Measurements from ENCODE around the gene C22orf23.

Gene C22orf23

DNA sequence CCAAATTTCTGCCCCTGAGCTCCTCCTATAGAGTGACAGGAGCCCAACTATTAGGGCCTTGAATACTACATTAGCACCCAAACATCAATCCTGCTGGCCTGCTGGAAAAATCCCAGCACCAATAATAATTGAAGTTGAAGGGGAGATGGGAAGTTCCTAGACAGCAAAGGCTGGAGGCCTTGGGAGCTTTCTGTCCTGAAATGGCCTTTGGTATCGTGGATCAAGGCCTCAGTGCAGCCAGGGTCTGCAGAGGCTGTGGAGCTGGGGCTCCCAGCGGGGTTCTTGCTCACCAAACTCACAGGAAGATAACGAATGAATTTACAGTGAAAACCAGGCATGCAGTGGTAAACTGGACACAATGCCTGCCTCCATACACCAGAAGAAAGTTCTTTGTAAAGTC, 56.5 kb downstream of the C22orf23 start:
- no peak for DNase-seq

DNA sequence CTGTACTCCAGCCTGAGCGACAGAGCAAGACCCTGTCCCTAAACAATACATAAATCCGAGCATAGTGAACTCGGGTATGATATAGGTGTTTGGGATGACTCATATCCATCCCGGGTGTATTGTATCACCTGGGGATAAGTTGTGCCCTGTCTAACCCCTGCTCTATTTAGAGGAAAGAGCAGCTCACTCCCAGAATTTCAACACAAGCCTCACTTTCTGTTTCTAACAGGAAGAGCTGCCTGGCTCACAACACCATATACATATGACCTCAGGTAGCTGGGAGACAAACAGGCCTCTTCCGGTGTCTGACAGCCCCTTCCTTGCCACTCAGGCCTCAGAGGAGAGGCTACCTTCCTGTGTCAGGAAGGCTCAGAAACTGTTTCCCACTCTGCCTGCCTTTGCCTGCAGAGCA, 57.2 kb downstream of the C22orf23 start:
- peak; percentile 14 for DNase-seq

DNA sequence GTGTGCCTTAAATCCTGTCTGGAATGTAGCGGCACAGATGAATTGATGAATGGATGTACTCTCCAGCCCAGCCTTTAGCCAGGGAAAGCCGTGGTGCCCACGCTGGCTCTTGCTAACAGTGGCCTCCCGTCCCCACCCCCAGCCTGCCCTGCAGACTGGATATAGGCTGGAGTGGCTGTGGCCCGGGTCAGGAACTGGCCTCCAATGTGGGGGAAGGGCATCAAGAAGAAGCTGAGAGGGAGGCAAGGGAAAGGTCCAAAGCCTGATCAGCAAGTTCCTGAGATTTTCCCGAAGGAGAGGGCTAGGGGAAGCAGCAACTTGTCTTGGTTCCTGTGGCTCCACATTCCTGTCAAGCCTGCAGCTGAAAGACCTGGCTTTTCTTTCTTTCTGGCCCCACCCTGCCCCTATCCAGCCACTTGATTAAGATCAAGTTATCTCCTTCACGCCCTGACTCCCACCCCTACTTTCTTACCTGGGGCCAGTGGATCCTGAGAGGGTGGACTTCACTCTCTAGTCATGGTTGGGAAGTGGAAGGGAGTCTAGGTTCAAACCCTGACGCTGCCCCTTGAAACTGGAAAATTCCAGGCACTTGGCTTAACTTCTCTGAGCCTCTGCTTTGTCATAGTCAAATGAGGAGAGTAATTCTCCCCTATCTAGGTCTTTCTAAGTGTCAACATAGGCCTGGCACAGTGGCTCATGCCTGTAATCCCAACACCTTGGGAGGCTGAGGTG, 58.3 kb downstream of the C22orf23 start:
- DNase-seq = no peak

DNA sequence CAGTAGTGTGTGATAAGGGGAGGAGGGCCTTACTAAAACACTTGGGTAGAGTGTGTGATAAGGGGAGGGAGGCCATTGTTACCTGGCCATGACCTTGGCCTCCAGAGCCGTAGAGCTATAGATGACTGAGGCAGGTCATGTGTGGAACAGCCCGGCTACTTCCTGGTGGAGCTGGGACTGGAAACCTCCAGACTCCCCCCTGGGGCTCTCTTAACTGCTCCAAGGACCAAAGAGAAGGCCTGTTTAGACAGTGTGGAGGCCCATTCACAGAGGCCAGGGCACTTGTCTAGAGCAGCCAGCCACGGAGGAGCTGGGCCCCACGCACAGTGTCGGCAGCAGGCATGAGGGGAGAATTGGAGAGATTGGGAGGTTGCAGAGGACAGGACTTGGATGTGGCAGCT, 59.8 kb downstream of the C22orf23 start:
- no peak for DNase-seq
